GM18505 (cell line): ENCODE data around the gene SCGB1D1.

Experiments
- ATAC-seq: cut with Tn5 transposase; IDR thresholded peaks from one replicate; pipeline ENCODE4 v1.9.1; 2021; ENCODE audit not compliant: unreplicated experiment
- POLR2A ChIP-seq: IDR thresholded peaks from 4 replicates; pipeline ENCODE4 v1.6.1; 2011; ENCODE audit warnings: borderline replicate concordance; ENCODE audit not compliant: insufficient read depth, insufficient read length; ENCODE audit errors: extremely low read depth

Gene SCGB1D1

GRCh38 chr11:62149986-62150886, 39.8 kb upstream of the SCGB1D1 start:
- no peak for ATAC-seq
- TF ChIP-seq POLR2A = no peak

DNA sequence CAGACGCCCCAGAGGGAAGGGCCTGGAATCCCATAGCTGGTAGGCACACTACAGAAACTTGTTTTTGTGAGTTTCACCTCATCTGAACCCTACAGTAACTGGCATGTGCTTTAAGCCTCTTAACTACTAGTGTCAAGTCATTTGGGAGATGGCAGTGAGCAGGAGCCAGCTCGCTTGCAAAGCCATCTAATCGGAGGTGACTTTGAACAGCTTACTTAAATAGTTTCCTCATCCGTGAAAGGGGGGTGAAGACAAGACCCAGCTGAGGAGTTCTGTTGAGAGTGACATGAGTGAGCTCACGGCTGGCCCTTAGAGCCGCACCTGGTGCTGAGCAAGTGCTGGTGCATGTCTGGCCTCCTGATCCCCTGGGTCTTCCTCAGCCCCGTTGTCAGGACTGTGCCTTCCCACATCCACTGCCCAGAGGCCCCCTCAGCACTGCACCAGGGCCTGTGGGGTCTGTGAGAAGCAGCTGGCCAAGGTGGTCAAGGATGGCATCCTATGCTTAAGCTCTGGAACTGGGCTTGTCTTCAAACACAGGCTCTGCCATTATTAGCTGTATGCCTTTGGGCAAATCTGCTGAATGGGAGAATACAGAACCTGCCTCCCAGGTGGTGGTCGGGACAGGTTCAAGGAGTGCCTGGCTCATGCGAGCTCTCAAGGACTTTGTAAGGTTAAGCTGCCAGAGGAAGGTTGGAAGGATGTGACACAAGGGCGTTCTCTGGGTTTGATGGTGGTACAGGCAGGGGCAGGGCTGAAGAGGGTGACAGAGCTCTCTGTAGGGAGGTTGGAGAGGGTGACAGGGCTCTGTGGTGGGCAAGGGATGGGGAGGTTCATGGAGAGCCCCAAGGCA, 38.9 kb upstream of the SCGB1D1 start:
- no peak for TF ChIP-seq POLR2A
- no peak for ATAC-seq

- no peak for TF ChIP-seq POLR2A
- no peak for ATAC-seq
Measured at GRCh38 chr11:62151737-62152102, 38.3 kb upstream of the SCGB1D1 start.

- no peak for ATAC-seq
- TF ChIP-seq POLR2A = no peak
Measured at GRCh38 chr11:62152245-62153086, 37.5 kb upstream of the SCGB1D1 start.

DNA sequence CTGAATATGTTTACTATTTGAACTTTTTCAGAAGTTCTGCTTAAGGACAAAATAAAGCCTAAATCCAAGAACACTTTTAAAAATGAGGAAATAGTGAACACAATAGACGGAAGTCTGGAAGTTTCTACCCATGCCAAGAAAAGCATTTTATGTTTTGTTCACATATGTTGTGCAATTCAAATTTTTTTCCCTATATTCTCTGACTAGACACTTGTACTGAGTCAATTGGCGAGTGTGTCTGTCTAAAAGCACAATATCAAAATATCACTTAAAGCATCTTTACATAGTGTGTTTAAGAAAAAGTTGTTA, 37.0 kb upstream of the SCGB1D1 start:
- no peak for TF ChIP-seq POLR2A
- ATAC-seq = no peak

- no peak for ATAC-seq
- no peak for TF ChIP-seq POLR2A
Measured at GRCh38 chr11:62153617-62154016, 36.4 kb upstream of the SCGB1D1 start.

DNA sequence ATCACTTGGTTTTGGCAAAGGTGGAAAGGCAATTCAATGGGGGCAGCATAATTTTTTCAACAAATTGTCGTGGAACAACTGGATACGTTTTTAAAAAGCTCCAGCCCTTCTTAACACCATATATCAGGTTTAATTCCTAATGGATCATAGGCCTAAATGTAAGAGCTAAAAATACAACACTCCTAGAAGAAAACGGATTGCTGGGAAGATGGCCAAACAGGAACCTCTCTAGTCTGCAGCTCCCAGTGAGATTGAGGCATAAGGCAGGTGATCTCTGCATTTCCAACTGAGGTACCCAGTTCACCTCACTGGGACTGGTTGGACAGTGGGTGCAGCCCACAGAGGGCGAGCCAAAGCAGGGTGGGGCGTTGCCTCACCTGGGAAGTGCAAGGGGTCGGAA, 32.4 kb upstream of the SCGB1D1 start:
- ATAC-seq = no peak
- TF ChIP-seq POLR2A = no peak

- ATAC-seq = no peak
- TF ChIP-seq POLR2A = no peak
Measured at GRCh38 chr11:62166371-62166770, 23.6 kb upstream of the SCGB1D1 start.

GRCh38 chr11:62169448-62169847, 20.6 kb upstream of the SCGB1D1 start:
- no peak for TF ChIP-seq POLR2A
- ATAC-seq = no peak

GRCh38 chr11:62169935-62170334, 20.1 kb upstream of the SCGB1D1 start:
- TF ChIP-seq POLR2A = no peak

GRCh38 chr11:62171261-62171723, 18.7 kb upstream of the SCGB1D1 start:
- TF ChIP-seq POLR2A = no peak

More at GRCh38 chr11:62169935-62170334, 20.1 kb upstream of the SCGB1D1 start:
- no peak for ATAC-seq

GRCh38 chr11:62172294-62172693, 17.7 kb upstream of the SCGB1D1 start:
- TF ChIP-seq POLR2A = no peak
- ATAC-seq = no peak

More at GRCh38 chr11:62171261-62171723, 18.7 kb upstream of the SCGB1D1 start:
- no peak for ATAC-seq

DNA sequence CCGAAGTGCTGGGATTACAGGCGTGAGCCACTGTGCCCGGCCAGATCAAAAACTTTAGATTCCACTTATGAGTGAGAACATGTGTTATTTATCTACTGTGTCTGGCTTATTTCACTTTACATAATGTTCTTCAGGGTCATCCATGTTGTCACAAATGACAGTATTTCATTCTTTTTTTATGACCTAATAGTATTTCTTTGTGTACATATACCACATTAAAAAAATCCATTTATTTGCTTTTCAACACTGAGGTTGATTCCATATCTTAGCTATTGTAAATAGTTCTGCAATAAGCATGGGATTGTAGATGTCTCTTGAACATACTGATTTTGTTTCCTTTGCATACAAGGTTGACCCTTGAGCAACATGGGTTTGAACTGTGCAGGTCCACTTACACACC, 13.2 kb upstream of the SCGB1D1 start:
- TF ChIP-seq POLR2A = no peak
- ATAC-seq = no peak
